ENCODE results near the gene RNF213.

The RNF213 gene

DNA sequence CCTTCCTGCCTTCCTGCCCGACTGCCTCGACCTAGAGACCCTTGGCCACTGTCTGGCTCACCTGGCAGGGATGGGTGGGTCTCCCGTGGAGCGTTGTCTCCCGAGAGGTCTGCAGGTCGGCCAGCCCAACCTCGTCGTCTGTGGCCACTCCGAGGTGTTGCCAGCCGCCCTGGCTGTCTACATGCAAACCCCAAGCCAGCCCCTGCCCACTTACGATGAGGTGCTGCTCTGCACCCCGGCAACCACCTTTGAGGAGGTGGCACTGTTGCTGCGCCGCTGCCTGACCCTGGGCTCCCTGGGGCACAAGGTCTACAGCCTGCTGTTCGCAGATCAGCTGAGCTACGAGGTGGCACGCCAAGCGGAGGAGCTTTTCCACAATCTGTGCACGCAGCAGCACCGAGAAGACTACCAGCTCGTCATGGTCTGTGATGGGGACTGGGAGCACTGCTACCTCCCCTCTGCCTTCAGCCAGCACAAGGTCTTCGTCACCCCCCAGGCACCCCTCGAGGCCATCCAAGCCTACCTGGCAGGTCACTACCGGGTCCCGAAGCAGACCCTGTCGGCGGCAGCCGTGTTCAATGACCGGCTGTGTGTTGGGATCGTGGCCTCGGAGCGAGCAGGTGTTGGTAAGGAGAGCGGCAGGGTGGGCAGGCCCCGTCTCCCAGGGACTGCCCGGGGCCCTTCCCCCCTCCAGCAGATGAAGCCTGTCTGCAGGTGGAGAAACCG lies 79.2 kb downstream of the RNF213 start:
- Histone ChIP-seq H3K27ac (ENCODE audit: low read length) (no peak overlapping the region), H3K36me3 (ENCODE audit: control insufficient read depth in 2 of 2, insufficient read depth in 2 of 2, low read length in 2 of 2) (peaks cover 55 to 62% of the 10 kb centered on the region in 2 donors), H3K9ac (ENCODE audit: low read length in 2 of 2) (no peak overlapping the region), H3K27me3 (ENCODE audit: control insufficient read depth in 1 of 2, insufficient read depth in 2 of 2, low read length in 2 of 2) (no peaks in the 10 kb centered on the region), H3K4me3 (ENCODE audit: low read length in 2 of 2) (no peak overlapping the region), H3K4me1 (ENCODE audit: control insufficient read depth, insufficient read depth, low read length) (no peaks in the 10 kb centered on the region), H3K9me3 (ENCODE audit: control insufficient read depth in 2 of 2, low read length in 2 of 2) (no peaks in the 10 kb centered on the region)

DNA sequence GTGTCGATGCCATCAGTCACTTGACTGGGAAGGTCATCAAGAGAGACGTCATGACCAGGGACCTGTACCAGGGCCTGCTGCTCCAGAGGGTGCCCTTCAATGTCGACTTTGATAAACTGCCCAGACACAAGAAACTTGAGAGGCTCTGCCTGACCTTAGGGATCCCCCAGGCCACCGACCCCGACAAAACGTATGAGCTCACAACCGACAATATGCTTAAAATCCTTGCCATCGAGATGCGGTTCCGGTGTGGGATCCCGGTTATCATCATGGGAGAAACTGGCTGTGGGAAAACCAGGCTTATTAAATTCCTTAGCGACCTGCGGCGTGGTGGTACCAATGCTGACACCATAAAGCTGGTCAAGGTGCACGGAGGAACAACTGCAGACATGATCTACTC lies 84.7 kb downstream of the RNF213 start:
- Histone ChIP-seq H3K9me3 (ENCODE audit: control insufficient read depth in 2 of 2, low read length in 2 of 2) (no peaks in the 10 kb centered on the region), H3K4me1 (ENCODE audit: control insufficient read depth, insufficient read depth, low read length) (no peaks in the 10 kb centered on the region), H3K27ac (ENCODE audit: low read length) (no peak overlapping the region), H3K4me3 (ENCODE audit: low read length in 2 of 2) (no peak overlapping the region), H3K36me3 (ENCODE audit: control insufficient read depth in 2 of 2, insufficient read depth in 2 of 2, low read length in 2 of 2) (peaks cover 66 to 72% of the 10 kb centered on the region in 2 donors), H3K27me3 (ENCODE audit: control insufficient read depth in 1 of 2, insufficient read depth in 2 of 2, low read length in 2 of 2) (no peaks in the 10 kb centered on the region), H3K9ac (ENCODE audit: low read length in 2 of 2) (no peak overlapping the region)

GRCh38 chr17:80345841-80346497 lies 85.3 kb downstream of the RNF213 start:
- H3K4me3 ChIP-seq (ENCODE audit: low read length in 2 of 2), result no peak overlapping the region
- H3K9ac ChIP-seq (ENCODE audit: low read length in 2 of 2), result no peak overlapping the region
- no peaks in the 10 kb centered on the region for H3K9me3 ChIP-seq (ENCODE audit: control insufficient read depth in 2 of 2, low read length in 2 of 2)
- no peak overlapping the region for H3K27ac ChIP-seq (ENCODE audit: low read length)
- no peaks in the 10 kb centered on the region for H3K27me3 ChIP-seq (ENCODE audit: control insufficient read depth in 1 of 2, insufficient read depth in 2 of 2, low read length in 2 of 2)
- peaks cover 68 to 76% of the 10 kb centered on the region in 2 donors for H3K36me3 ChIP-seq (ENCODE audit: control insufficient read depth in 2 of 2, insufficient read depth in 2 of 2, low read length in 2 of 2)
- no peaks in the 10 kb centered on the region for H3K4me1 ChIP-seq (ENCODE audit: control insufficient read depth, insufficient read depth, low read length)

- Histone ChIP-seq H3K27ac (ENCODE audit: low read length) (no peak overlapping the region), H3K9me3 (ENCODE audit: control insufficient read depth in 2 of 2, low read length in 2 of 2) (no peaks in the 10 kb centered on the region), H3K27me3 (ENCODE audit: control insufficient read depth in 1 of 2, insufficient read depth in 2 of 2, low read length in 2 of 2) (no peaks in the 10 kb centered on the region), H3K36me3 (ENCODE audit: control insufficient read depth in 2 of 2, insufficient read depth in 2 of 2, low read length in 2 of 2) (peaks cover 72 to 82% of the 10 kb centered on the region in 2 donors), H3K4me3 (ENCODE audit: low read length in 2 of 2) (no peak overlapping the region), H3K9ac (ENCODE audit: low read length in 2 of 2) (no peak overlapping the region), H3K4me1 (ENCODE audit: control insufficient read depth, insufficient read depth, low read length) (no peaks in the 10 kb centered on the region)
Measured at GRCh38 chr17:80346498-80347275, 86.0 kb downstream of the RNF213 start.

- H3K4me1 ChIP-seq (ENCODE audit: control insufficient read depth, insufficient read depth, low read length), result no peaks in the 10 kb centered on the region
- no peaks in the 10 kb centered on the region for H3K9me3 ChIP-seq (ENCODE audit: control insufficient read depth in 2 of 2, low read length in 2 of 2)
- H3K27ac ChIP-seq (ENCODE audit: low read length), result no peak overlapping the region
- no peak overlapping the region for H3K4me3 ChIP-seq (ENCODE audit: low read length in 2 of 2)
- peaks cover 79 to 85% of the 10 kb centered on the region in 2 donors for H3K36me3 ChIP-seq (ENCODE audit: control insufficient read depth in 2 of 2, insufficient read depth in 2 of 2, low read length in 2 of 2)
- no peaks in the 10 kb centered on the region for H3K27me3 ChIP-seq (ENCODE audit: control insufficient read depth in 1 of 2, insufficient read depth in 2 of 2, low read length in 2 of 2)
- H3K9ac ChIP-seq (ENCODE audit: low read length in 2 of 2), result no peak overlapping the region
Measured at GRCh38 chr17:80347536-80347935, 86.9 kb downstream of the RNF213 start.

DNA sequence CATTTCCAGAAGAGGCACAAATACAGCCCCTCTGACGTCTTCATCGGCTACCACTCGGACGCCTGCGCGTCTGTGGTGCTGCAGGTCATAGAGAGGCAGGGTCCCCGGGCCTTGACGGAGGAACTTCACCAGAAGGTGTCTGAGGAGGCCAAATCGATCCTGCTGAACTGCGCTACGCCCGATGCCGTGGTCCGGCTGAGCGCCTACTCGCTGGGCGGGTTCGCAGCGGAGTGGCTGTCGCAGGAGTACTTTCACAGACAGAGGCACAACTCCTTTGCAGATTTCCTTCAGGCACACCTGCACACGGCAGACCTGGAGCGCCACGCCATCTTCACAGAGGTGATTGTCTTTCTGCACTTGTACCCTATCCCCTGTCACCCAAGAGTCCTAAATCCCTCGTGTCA lies 87.3 kb downstream of the RNF213 start:
- no peaks in the 10 kb centered on the region for H3K9me3 ChIP-seq (ENCODE audit: control insufficient read depth in 2 of 2, low read length in 2 of 2)
- H3K36me3 ChIP-seq (ENCODE audit: control insufficient read depth in 2 of 2, insufficient read depth in 2 of 2, low read length in 2 of 2), result peaks cover 84 to 89% of the 10 kb centered on the region in 2 donors
- H3K27me3 ChIP-seq (ENCODE audit: control insufficient read depth in 1 of 2, insufficient read depth in 2 of 2, low read length in 2 of 2), result no peaks in the 10 kb centered on the region
- H3K4me3 ChIP-seq (ENCODE audit: low read length in 2 of 2), result no peak overlapping the region
- no peaks in the 10 kb centered on the region for H3K4me1 ChIP-seq (ENCODE audit: control insufficient read depth, insufficient read depth, low read length)
- no peak overlapping the region for H3K27ac ChIP-seq (ENCODE audit: low read length)
- no peak overlapping the region for H3K9ac ChIP-seq (ENCODE audit: low read length in 2 of 2)

DNA sequence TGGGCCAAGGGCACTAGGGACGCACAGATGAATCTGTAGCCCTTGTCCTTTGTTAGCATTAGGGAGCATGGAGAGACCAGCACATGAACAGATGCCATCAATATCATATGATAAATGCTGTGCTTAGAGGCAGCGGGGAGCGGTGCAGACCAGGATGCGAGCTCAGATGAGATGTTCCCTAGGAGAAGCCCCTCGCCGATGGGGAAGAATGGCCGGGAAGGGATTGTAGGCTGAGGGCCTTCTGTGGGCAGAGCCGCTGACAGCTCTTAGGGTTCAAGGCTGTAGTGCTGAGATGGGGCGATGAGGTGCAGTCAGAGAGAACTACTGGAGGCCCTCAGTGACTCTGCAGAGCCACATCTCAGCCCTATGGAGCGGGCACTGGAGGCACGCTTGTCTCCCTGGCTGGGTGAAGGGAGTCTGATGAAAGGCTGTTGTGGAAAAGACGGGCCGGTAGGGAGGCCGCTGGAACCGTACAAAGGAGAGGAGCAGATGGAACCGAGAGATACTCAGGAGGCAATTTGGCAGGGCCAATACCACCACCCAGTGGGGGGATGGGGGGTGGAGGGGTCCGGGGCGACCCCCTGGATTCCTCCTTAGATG lies 88.0 kb downstream of the RNF213 start:
- Histone ChIP-seq H3K4me3 (ENCODE audit: low read length in 2 of 2) (no peak overlapping the region), H3K4me1 (ENCODE audit: control insufficient read depth, insufficient read depth, low read length) (no peaks in the 10 kb centered on the region), H3K27ac (ENCODE audit: low read length) (no peak overlapping the region), H3K36me3 (ENCODE audit: control insufficient read depth in 2 of 2, insufficient read depth in 2 of 2, low read length in 2 of 2) (peaks cover 83 to 89% of the 10 kb centered on the region in 2 donors), H3K9me3 (ENCODE audit: control insufficient read depth in 2 of 2, low read length in 2 of 2) (no peaks in the 10 kb centered on the region), H3K9ac (ENCODE audit: low read length in 2 of 2) (no peak overlapping the region), H3K27me3 (ENCODE audit: control insufficient read depth in 1 of 2, insufficient read depth in 2 of 2, low read length in 2 of 2) (no peaks in the 10 kb centered on the region)

GRCh38 chr17:80349151-80349651 lies 88.5 kb downstream of the RNF213 start:
- Histone ChIP-seq H3K4me1 (ENCODE audit: control insufficient read depth, insufficient read depth, low read length) (no peaks in the 10 kb centered on the region), H3K9ac (ENCODE audit: low read length in 2 of 2) (no peak overlapping the region), H3K4me3 (ENCODE audit: low read length in 2 of 2) (no peak overlapping the region), H3K27me3 (ENCODE audit: control insufficient read depth in 1 of 2, insufficient read depth in 2 of 2, low read length in 2 of 2) (no peaks in the 10 kb centered on the region), H3K36me3 (ENCODE audit: control insufficient read depth in 2 of 2, insufficient read depth in 2 of 2, low read length in 2 of 2) (peaks cover 83 to 90% of the 10 kb centered on the region in 2 donors), H3K9me3 (ENCODE audit: control insufficient read depth in 2 of 2, low read length in 2 of 2) (no peaks in the 10 kb centered on the region), H3K27ac (ENCODE audit: low read length) (no peak overlapping the region)

GRCh38 chr17:80349751-80350150 lies 89.1 kb downstream of the RNF213 start:
- H3K27ac ChIP-seq (ENCODE audit: low read length), result no peak overlapping the region
- H3K27me3 ChIP-seq (ENCODE audit: control insufficient read depth in 1 of 2, insufficient read depth in 2 of 2, low read length in 2 of 2), result no peaks in the 10 kb centered on the region
- H3K4me1 ChIP-seq (ENCODE audit: control insufficient read depth, insufficient read depth, low read length), result no peaks in the 10 kb centered on the region
- H3K9me3 ChIP-seq (ENCODE audit: control insufficient read depth in 2 of 2, low read length in 2 of 2), result no peaks in the 10 kb centered on the region
- H3K9ac ChIP-seq (ENCODE audit: low read length in 2 of 2), result no peak overlapping the region
- peaks cover 85 to 90% of the 10 kb centered on the region in 2 donors for H3K36me3 ChIP-seq (ENCODE audit: control insufficient read depth in 2 of 2, insufficient read depth in 2 of 2, low read length in 2 of 2)
- no peak overlapping the region for H3K4me3 ChIP-seq (ENCODE audit: low read length in 2 of 2)

DNA sequence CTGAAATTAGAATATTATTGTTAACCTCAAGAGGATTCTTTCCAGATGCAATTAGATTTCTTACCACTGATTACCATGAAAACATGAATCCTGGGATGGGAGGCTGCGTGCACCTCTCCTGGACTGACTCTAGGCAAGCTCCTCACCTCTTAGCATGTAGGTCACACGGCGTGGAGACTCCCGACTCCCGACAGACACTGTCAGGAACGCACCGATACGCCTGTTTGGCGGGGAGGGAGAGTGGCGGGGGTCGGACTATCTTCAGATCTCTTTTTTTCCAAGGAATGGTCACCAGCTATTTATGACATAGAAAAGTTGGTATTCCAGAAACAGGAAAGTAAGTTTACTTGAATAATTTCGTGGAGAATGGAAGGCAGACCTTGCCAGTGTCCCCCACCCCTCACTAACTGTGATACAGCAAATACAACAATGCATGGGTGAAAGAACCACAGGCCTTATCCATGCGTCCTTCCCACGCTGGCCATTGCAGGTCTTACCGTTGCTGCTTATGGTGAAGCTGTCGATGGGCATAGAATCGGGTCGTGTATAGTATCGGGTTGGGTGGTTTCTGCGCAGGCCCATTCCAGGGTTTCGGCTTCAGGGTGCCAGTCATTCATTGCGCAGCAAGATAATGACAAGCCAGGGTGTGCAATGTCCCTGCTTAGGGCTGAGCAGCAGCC lies 91.7 kb downstream of the RNF213 start:
- H3K9me3 ChIP-seq (ENCODE audit: control insufficient read depth in 2 of 2, low read length in 2 of 2), result no peaks in the 10 kb centered on the region
- no peak overlapping the region for H3K4me3 ChIP-seq (ENCODE audit: low read length in 2 of 2)
- no peak overlapping the region for H3K9ac ChIP-seq (ENCODE audit: low read length in 2 of 2)
- peaks cover 70 to 71% of the 10 kb centered on the region in 2 donors for H3K36me3 ChIP-seq (ENCODE audit: control insufficient read depth in 2 of 2, insufficient read depth in 2 of 2, low read length in 2 of 2)
- H3K4me1 ChIP-seq (ENCODE audit: control insufficient read depth, insufficient read depth, low read length), result no peaks in the 10 kb centered on the region
- H3K27me3 ChIP-seq (ENCODE audit: control insufficient read depth in 1 of 2, insufficient read depth in 2 of 2, low read length in 2 of 2), result no peaks in the 10 kb centered on the region
- no peak overlapping the region for H3K27ac ChIP-seq (ENCODE audit: low read length)

All from stomach smooth muscle (tissue), 2 donors.